Left lung (tissue), 10 donors: Measurements from ENCODE around the gene SMIM22. TPM values are rescaled to one million over a fixed set of nuclear protein-coding genes. Genes with fewer than 3 reads are reported as not detected.

Source experiments
- ATAC-seq: fragments of 200-7000 bp; cut with Tn5 transposase; one replicate; pipeline ENCODE4 v1.9.1; 2020; ENCODE audit warnings: moderate library complexity
- DNase-seq, 4 donors: peaks; one replicate each; pipeline ENCODE4 v3.0.0-alpha.2; 2013 to 2020
- H3K27ac ChIP-seq, 2 donors: fragments of 200-600 bp; sonication (generic) in 1 of 2; one replicate each; pipeline versions ENCODE4 v1.5.0 to v1.8.0; 2020 to 2021
- H3K27me3 ChIP-seq, 2 donors: fragments of 200-600 bp; sonication (generic) in 1 of 2; one replicate each; pipeline versions ENCODE4 v1.5.0 to v1.8.0; 2020 to 2021
- H3K36me3 ChIP-seq, 2 donors: fragments of 200-600 bp; sonication (generic) in 1 of 2; one replicate each; pipeline versions ENCODE4 v1.5.0 to v1.8.0; 2020 to 2021
- H3K4me1 ChIP-seq, 2 donors: fragments of 200-600 bp; one replicate each; pipeline ENCODE4 v1.8.0; 2021
- H3K4me3 ChIP-seq, 2 donors: fragments of 200-600 bp; sonication (generic) in 1 of 2; one replicate each; pipeline versions ENCODE4 v1.5.0 to v1.8.0; 2020 to 2021; ENCODE audit warnings: mild to moderate bottlenecking in 1 of 2
- H3K9me3 ChIP-seq, 2 donors: fragments of 200-600 bp; sonication (generic) in 1 of 2; one replicate each; pipeline versions ENCODE4 v1.5.0 to v1.8.0; 2020 to 2021
- intact Hi-C, 2 donors: fragments of 100-400 bp; cut with DNase I; formaldehyde crosslinking; loops; one replicate each; pipeline versions ENCODE4 v1.11.2 to v1.14.2; 2022
- polyA plus RNA-seq, 6 donors: library from polyadenylated mRNA; unstranded; fragments of 120-200 nt; gene quantifications; one replicate each; pipeline ENCODE4 v1.2.1, GENCODE V29; 2013; ENCODE audit not compliant: insufficient read length in 6 of 6
- total RNA-seq, 2 donors: library from RNA; stranded (reverse); fragmentation: NEBNext Ultra II Directional; extraction: Animal tissue kit (Norgen Biotek cat#: 25700); gene quantifications; one replicate each; pipeline ENCODE4 v1.2.1, GENCODE V29; 2021
- TF ChIP-seq, protein P1 (sequence below), 2 donors: fragments of 200-600 bp; sonication (generic) in 1 of 2; IDR thresholded peaks; one replicate each; pipeline versions ENCODE4 v1.5.0 to v1.8.0; 2021; ENCODE audit warnings: antibody characterized with exemption in 2 of 2
- donor health status: DM: no; HTN: yes; CAD: no.
- donor health status: DM: no; HTN: no; CAD: no.

The SMIM22 gene
- total and polyA plus RNA-seq, 8 donors, result 3.4 to 40.5 (median 4.5) TPM

DNA sequence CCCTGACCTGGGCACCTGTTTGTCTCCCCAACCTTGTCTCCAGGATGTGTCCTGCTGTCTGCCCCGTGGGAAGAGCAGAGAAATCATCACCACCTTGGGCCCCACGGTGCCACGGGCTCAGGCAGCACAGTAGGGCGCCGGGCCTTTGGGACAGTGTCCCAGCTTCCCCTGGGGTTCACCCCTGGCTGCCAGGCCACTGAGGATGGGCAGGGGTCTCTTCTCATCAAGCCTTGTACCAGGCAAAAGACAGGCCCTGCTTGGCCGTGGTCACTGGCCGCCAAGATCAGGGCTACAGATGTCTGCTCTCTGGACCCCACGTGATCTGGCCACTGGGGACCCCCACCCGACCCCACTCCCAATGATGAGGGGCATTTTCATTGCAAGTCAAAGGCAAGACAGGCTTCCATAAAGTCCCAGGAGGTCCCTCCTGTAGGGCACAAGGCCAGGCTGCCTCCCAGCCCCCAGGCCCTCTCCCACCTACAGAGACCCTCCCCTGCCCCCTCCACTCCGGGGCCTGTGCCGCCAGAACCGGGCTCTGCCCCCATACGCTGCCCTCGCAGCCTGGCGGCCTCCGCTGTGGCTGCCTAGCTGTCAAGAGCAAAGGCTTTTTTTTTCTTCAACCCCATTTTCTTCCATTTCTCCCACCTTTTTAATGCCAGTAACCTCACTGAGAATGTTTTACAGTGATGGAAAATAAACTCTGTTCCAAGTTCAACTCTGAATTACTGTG is 46.3 kb upstream of the SMIM22 start:
- no peak overlapping the region for H3K27ac ChIP-seq
- peak in 1 of 4 donors; percentile 42 for DNase-seq
- intact Hi-C loops, result no loop called here
- H3K9me3 ChIP-seq, result no peaks in the 10 kb centered on the region
- H3K36me3 ChIP-seq, result peaks cover 0 to 50% of the 10 kb centered on the region in 2 donors
- no peaks in the 10 kb centered on the region for H3K4me1 ChIP-seq
- TF ChIP-seq, protein P1, sequence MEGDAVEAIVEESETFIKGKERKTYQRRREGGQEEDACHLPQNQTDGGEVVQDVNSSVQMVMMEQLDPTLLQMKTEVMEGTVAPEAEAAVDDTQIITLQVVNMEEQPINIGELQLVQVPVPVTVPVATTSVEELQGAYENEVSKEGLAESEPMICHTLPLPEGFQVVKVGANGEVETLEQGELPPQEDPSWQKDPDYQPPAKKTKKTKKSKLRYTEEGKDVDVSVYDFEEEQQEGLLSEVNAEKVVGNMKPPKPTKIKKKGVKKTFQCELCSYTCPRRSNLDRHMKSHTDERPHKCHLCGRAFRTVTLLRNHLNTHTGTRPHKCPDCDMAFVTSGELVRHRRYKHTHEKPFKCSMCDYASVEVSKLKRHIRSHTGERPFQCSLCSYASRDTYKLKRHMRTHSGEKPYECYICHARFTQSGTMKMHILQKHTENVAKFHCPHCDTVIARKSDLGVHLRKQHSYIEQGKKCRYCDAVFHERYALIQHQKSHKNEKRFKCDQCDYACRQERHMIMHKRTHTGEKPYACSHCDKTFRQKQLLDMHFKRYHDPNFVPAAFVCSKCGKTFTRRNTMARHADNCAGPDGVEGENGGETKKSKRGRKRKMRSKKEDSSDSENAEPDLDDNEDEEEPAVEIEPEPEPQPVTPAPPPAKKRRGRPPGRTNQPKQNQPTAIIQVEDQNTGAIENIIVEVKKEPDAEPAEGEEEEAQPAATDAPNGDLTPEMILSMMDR (IDR thresholded peaks at IDR 0.05), result no peak
- no peaks in the 10 kb centered on the region for H3K27me3 ChIP-seq
- no peak for ATAC-seq
- H3K4me3 ChIP-seq, result no peak overlapping the region

DNA sequence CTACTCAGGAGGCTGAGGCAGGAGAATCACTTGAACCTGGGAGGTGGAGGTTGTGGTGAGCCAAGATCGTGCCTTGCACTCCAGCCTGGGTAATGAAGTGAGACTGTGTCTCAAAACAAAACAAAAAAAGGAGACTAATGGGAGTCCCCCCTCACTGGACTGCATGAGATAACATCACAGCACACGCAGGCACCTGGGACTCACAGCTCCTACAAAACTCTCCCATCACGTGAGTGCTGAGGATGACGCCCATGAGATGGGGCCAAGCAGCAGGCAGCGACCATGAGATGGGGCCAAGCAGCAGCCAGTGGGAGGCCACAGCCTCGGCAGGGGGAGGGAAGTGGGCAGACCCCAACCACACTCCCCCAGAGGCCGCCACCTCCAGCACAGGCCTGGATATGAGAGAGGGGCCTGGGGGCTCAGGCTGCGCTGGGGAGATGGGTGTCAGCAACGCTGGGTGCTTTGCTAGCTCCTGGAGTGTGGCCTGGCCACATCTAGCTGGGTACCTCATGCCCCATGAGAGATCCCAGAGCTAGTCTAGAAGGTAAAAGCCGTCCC is 45.4 kb upstream of the SMIM22 start:
- no peaks in the 10 kb centered on the region for H3K9me3 ChIP-seq
- H3K4me3 ChIP-seq, result no peak overlapping the region
- H3K36me3 ChIP-seq, result peaks cover 0 to 59% of the 10 kb centered on the region in 2 donors
- no peaks in the 10 kb centered on the region for H3K27me3 ChIP-seq
- H3K27ac ChIP-seq, result no peak overlapping the region
- no peaks in the 10 kb centered on the region for H3K4me1 ChIP-seq
- intact Hi-C loops, result no loop called here
- TF ChIP-seq, protein P1 (IDR thresholded peaks at IDR 0.05), result no peak
- DNase-seq (peak in 1 of 4 donors; percentile 70), ATAC-seq (no peak)

DNA sequence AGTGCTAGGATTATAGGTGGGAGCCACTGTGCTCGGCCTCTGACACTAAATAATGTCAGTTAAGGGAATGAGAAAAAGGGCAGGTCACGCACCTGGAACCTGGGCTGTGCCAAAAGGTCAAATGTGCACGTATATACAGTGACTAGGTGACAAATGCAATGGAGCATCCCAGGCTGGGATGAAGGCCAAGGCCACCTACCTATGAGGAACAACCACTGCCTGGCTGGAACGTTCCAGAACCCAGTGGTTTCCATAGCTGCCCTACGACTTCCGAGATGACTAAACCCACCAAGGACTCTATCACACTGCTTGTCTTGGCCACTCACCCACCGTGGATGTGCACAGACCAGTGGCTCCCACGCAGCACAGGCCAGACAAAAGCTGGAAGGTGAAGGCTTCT is 44.3 kb upstream of the SMIM22 start:
- peaks cover 0 to 70% of the 10 kb centered on the region in 2 donors for H3K36me3 ChIP-seq
- ATAC-seq (no peak), DNase-seq (no peak)
- TF ChIP-seq, protein P1 (IDR thresholded peaks at IDR 0.05), result no peak
- H3K27me3 ChIP-seq, result no peaks in the 10 kb centered on the region
- intact Hi-C loops, result no loop called here
- no peaks in the 10 kb centered on the region for H3K4me1 ChIP-seq
- H3K4me3 ChIP-seq, result no peak overlapping the region
- H3K9me3 ChIP-seq, result peaks cover 0 to 4% of the 10 kb centered on the region in 2 donors
- H3K27ac ChIP-seq, result no peak overlapping the region

DNA sequence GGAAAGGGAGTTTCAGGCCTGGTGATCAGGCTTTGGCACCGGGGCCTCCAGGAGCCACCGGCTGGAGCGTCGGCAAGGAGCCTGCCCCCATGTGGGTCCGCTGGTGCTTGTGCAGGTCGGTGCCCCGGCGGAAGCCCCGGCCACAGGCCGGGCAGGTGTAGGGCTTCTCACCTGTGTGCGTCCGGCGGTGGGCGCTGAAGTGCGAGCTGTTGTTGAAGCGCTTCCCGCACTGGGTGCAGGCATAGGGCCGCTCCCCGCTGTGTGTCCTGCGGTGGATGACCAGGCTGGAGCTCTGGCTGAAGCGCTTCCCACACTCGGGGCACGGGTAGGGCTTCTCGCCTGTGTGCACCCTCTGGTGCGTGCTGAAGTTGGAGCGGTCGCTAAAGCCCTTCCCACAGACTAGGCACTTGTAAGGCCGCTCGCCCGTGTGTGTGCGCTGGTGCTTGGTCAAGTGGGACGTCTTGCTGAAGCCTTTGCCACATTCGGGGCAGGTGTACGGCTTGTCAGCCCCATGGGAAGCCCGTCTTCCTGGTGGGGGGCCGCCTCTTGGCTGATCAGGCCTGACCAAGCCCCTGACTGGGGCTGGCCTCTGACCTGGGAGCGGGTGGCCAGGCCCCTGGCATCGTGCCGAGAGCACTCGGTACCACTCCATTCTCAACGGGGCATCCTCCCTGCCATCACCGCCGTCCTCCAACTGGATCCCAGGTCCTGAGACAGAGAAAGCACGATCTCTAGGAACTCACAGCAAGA is 42.6 kb upstream of the SMIM22 start:
- no peaks in the 10 kb centered on the region for H3K4me1 ChIP-seq
- no peak overlapping the region for H3K27ac ChIP-seq
- no peak for ATAC-seq
- DNase-seq, result no peak
- intact Hi-C loops, result no loop called here
- peaks cover 0 to 87% of the 10 kb centered on the region in 2 donors for H3K36me3 ChIP-seq
- no peaks in the 10 kb centered on the region for H3K27me3 ChIP-seq
- TF ChIP-seq, protein P1 (IDR thresholded peaks at IDR 0.05), result no peak
- no peak overlapping the region for H3K4me3 ChIP-seq
- H3K9me3 ChIP-seq, result peaks cover 0 to 4% of the 10 kb centered on the region in 2 donors

DNA sequence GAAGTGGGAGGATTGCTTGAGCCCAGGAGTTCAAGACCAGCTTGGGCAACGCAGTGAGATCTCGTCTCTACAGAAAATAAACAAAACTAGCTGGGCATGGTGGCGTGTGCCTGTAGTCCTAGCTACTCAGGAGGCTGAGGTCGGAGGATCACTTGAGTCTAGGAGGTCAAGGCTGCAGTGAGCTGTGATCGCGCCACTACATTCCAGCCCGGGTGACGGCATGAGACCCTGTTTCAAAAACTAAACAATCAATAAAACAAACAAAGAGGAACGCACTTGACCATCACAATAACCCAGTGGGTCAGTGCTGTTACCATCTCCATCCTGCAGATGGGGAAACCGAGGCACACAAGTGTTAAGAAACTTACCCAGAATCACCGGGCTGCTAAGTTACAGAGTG is 41.9 kb upstream of the SMIM22 start:
- DNase-seq, result no peak
- Histone ChIP-seq H3K36me3 (peaks cover 0 to 94% of the 10 kb centered on the region in 2 donors), H3K27me3 (no peaks in the 10 kb centered on the region), H3K4me3 (no peak overlapping the region), H3K27ac (no peak overlapping the region), H3K4me1 (no peaks in the 10 kb centered on the region), H3K9me3 (peaks cover 0 to 4% of the 10 kb centered on the region in 2 donors)
- TF ChIP-seq, protein P1 (IDR thresholded peaks at IDR 0.05), result no peak
- ATAC-seq, result no peak
- intact Hi-C loops, result no loop called here
